Superior temporal gyrus (tissue), 1 donor: ENCODE results near the gene CNOT10.
"Not testable (repeated sequence)": the region's sequence is repeated elsewhere in the genome, so short reads cannot be mapped to it uniquely, and the experiment has no call there.

ENCODE experiments used
- DNase-seq: peaks from one replicate; pipeline ENCODE4 v3.0.0-alpha.2; 2016; ENCODE audit errors: extremely low spot score

Gene CNOT10, protein sequence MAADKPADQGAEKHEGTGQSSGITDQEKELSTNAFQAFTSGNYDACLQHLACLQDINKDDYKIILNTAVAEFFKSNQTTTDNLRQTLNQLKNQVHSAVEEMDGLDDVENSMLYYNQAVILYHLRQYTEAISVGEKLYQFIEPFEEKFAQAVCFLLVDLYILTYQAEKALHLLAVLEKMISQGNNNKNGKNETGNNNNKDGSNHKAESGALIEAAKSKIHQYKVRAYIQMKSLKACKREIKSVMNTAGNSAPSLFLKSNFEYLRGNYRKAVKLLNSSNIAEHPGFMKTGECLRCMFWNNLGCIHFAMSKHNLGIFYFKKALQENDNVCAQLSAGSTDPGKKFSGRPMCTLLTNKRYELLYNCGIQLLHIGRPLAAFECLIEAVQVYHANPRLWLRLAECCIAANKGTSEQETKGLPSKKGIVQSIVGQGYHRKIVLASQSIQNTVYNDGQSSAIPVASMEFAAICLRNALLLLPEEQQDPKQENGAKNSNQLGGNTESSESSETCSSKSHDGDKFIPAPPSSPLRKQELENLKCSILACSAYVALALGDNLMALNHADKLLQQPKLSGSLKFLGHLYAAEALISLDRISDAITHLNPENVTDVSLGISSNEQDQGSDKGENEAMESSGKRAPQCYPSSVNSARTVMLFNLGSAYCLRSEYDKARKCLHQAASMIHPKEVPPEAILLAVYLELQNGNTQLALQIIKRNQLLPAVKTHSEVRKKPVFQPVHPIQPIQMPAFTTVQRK

DNA sequence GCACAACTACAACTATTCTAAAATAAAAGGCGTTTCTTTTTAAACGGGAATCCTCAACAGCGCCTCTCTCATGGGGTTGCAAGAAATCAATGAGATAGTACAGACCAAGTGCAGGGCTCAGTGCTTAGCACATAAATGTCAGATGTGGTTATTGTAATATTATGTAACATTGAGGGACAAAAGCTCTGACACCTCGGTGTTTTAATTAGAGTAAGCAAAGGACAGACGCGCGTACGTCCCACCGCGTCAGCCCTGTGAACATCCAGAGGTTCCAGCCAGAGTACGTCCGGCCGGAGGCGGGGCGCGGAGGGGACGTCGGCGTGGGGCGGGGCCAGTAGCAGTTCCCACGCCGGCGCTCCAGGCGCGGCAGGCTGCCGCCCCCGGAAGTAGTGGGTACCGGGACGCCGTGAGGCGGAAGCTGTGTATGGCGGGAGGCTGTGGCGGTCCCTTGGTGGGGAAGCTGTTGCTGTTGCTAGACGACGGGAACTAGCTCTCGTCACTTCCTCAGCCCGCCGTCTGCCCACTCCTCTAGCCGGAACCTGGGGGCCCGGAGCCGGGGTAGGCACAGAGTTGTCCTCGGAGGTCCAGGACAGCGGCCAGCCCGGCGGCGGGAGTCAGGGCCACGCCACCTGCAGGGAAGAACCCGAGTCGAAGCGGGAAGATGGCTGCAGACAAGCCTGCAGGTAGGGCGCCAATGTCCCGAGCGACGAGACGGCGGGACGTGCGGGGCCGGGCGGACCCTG lies at the start of gene CNOT10:
CNOT10 (plus strand) TSS at position 389 of the 743 bp plus-strand sequence; CDS start at position 662, 273 bp downstream.
- peak; percentile 94 for DNase-seq

DNA sequence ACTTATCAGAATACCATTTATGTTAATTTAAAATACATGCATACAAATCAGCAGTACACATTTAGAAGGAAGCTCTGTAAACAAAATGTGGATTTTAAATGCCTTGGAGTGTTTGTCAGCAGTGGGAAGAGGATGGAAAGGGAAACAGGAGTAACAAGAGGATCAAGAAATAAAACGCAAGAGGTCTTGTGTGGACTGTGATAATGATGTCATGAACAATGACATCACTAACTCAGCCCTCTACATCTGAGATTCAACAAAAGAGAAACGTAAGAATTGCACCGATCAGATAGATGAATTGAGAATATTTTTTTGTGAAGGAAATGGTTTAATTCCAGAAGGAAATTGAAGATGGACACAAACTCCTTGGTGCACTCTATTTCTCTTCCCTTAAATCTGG lies 44.0 kb upstream of the CNOT10 start:
- no peak for DNase-seq

DNA sequence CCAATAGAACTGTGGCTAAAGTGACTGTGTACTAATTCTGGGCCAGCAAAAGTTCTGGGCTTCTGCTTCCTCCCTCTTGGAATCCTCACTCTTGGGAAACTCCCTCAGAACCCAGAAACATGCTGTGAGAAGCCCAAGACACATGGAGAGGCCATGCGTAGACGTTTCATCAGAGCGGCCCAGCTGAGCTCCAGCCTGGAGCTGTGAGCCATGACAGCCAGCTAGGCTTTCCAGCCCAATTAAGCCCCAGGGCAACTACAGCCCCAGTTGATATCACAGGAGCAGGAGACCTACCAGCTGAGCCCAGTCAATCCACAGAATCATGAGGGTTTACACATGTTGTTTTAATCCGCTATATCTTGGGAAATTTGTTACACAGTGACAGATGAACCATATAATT lies 43.6 kb upstream of the CNOT10 start:
- no peak for DNase-seq

DNA sequence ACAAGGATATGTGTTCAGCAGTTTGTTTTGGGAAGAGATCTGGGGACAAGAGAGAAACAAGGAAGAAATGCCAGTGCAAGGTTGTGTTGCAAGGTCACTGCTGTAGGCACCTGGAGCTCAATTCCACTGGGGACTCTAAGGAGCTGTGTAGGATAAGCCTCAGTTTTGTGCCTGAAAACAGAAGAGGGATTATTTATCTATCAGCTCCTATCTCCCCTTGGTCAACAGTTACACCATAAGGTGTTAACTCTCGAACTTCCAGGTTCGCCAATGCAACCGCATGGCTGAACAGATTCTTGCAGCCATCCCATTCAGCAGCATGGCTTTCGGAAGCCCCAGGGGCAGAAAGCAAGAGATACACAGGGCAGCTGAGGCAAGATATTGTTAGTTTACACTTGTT lies 41.6 kb upstream of the CNOT10 start:
- no peak for DNase-seq

- DNase-seq = no peak
Observed at GRCh38 chr3:32643816-32644215, 41.2 kb upstream of the CNOT10 start.

GRCh38 chr3:32644380-32644779 lies 40.6 kb upstream of the CNOT10 start:
- no peak for DNase-seq

DNA sequence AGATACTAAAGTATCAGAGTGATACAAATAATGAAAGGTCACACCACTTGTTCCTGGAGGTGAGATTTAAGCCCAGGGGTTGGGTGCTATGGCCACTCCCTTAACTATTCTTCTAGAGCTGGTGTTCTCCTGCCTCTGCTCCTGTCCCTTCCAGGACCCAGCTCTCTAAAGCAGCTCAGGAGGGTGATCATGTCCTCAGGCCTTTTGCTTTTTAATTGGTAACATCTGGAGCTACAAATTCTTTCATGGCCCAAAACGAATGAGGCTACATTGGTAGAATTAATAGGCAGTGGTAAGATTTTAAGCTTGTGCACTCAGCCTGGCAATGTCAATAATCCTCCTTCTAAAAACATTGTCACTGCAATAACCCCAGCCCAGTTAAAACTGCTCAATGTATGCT lies 38.2 kb upstream of the CNOT10 start:
- DNase-seq = no peak

DNA sequence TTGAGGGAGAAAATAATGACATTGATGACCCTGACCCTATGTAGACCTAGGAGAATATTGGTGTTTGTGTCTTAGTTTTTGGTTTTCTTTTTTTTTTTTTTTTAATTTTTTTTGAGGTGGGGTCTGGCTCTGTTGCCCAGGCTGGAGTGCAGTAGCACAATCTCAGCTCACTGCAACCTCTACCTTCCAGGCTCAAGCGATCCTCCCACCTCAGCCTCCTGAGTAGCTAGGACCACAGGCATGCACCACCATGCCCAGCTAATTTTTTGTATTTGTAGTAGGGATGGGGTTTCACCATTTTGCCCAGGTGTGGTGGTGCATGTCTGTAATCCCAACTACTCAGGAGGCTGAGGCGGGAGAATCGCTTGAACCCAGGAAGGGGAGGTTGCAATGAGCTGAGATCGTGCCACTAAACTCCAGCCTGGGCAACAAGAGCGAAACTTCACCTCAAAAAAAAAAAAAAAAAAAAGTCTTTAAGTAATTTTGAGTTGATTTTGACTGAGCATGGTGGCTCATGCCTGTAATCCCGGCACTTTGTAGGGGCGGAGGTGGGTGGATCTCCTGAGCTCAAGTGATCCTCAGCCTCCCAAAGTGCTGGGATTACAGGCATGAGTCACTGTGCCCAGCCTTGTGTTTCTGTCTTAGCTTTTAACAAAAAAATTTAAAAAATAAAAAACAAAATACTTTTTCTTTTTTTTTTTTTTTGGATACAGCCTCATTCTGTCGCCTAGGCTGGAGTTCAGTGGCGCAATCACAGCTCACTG lies 32.5 kb upstream of the CNOT10 start:
- DNase-seq = not testable (repeated sequence)

DNA sequence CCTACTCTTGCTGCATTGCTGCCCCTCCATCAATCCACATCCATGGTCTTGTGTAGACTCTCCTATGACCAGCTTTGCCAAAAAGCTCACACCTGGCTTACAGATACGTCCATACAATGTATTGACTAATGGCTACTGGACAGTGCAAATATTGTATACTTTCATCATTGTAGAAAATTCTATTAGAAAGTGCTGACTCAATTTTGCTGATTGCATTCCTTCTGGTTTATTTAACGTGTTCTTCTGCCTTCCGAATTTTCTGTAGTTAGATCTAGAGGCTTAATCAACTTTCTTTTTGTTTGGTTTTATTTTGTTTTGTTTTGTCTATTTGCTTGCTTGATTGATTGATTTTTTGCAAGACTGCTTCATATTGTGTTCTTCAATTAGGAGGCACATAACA lies 29.8 kb upstream of the CNOT10 start:
- DNase-seq = no peak

DNA sequence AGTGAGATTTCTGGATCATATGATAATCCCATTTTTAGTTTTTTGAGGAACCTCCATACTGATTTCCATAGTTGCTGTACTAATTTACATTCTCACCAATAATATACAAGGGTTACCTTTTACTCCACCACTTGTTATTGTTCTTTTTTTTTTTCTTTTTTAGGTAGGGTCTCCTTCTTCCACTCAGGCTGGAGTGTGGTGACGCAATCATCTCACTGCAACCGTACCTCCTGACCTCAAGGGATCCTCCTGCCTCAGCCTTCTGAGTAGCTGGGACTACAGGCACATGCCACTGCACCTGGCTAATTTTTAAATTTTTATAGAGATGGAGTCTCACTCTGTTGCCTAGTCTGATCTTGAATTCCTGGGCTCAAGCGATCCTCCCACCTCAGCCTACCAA lies 24.4 kb upstream of the CNOT10 start:
- DNase-seq = no peak

- no peak for DNase-seq
Observed at GRCh38 chr3:32662647-32663046, 22.3 kb upstream of the CNOT10 start.

- DNase-seq = peak; percentile 79
Observed at GRCh38 chr3:32664630-32665075, 20.3 kb upstream of the CNOT10 start.

DNA sequence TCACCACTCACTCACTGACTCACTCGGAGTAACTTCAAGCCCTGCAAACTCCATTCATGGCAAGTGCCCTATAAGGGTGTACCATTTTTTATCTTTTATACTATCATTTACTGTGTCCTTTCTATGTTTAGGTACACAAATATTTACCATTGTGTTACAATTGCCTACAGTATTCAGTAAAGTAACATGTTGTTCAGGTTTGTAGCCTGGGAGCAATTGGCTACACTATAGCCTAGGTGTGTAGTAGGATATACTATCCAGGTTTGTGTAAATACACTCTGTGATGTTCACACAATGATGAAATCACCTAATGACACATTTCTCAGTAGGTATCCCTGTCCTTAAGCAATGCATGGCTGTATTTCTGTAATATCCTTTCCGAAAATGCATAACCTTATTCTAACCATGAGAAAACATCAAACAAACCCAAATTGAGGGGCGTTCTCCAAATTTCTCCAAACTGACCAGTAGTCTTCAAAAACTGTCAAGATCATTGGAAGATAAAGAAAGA lies 17.9 kb upstream of the CNOT10 start:
- DNase-seq = no peak

DNA sequence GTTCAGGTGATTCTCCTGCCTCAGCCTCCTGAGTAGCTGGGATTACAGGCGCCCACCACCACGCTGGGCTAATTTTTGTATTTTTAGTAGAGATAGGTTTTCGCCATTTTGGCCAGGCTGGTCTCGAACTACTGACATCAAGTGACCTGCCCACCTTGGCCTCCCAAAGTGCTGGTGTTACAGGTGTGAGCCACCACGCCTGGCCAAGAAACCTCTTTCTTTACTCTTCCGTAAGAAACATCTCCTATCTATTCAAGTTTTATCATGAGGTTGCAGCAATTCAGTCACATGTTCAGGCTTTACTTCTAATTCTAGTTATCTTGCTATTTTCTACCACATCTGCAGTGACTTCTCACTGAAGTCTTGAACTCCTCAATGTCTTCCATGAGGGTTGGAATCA lies 15.8 kb upstream of the CNOT10 start:
- not testable (repeated sequence) for DNase-seq

DNA sequence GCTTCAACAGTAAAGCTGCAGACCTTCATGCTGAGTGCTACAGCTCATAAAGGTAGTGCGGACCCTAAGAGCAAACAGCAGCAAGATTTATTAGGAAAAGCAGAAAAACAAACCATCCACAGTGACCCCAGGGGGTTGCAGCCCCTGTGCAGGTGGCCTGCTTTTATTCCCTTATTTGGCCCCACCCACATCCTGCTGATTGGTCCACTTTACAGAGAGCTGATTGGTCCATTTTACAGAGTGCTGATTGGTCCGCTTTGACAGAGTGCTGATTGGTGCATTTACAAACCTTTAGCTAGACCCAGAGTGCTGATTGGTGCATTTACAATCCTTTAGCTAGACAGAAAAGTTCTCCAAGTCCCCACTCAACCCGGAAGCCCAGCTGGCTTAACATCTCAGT lies 11.3 kb upstream of the CNOT10 start:
- DNase-seq = not testable (repeated sequence)

- DNase-seq = no peak
Observed at GRCh38 chr3:32675164-32675563, 9.8 kb upstream of the CNOT10 start.

DNA sequence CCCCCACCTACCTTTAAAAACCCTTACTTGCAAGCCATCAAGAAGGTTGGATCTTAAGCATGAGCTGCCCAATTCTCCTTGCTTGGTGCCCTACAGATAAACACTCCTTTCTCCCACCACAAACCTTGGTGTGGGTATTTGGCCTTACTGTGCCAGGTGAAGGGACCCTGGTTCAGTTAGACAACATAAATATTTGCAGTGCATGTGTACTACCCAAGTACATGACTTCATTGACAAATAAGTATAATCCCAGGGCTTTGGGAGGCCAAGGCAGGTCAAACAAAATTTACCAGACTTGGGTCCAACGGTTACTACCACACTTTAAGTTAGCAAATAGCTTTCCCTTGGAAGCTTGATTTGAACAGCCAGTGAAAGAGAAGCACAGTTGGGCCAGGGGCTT lies 9.3 kb upstream of the CNOT10 start:
- DNase-seq = no peak

- DNase-seq = no peak
Observed at GRCh38 chr3:32681811-32682210, 3.2 kb upstream of the CNOT10 start.

- DNase-seq = no peak
Observed at GRCh38 chr3:32684029-32684799, 774 bp upstream of the CNOT10 start.

GRCh38 chr3:32685543-32686185 lies 676 bp downstream of the CNOT10 start:
- DNase-seq = no peak
